Sigmoid colon (tissue), 4 donors: ENCODE data around the gene FCER2.

Source experiments
- CTCF ChIP-seq, 4 experiments: fragments of 450-650 bp in 3 of 4; fragments of 200-600 bp in 1 of 4; IDR thresholded peaks; one replicate each; pipeline ENCODE4 v1.5.1; 2016 to 2019; ENCODE audit warnings: antibody characterized with exemption in 4 of 4, mild to moderate bottlenecking in 3 of 4, moderate library complexity in 2 of 4
- EP300 ChIP-seq, 4 donors: sonication (generic); formaldehyde crosslinking; IDR thresholded peaks; one replicate each; pipeline ENCODE4 v1.6.1; 2017; ENCODE audit warnings: antibody characterized with exemption in 4 of 4
- POLR2A ChIP-seq, 2 donors: fragments of 450-650 bp; IDR thresholded peaks; one replicate each; pipeline ENCODE4 v1.6.1; 2016; ENCODE audit warnings: antibody characterized with exemption in 2 of 2, mild to moderate bottlenecking in 2 of 2, moderate library complexity in 2 of 2

DNA sequence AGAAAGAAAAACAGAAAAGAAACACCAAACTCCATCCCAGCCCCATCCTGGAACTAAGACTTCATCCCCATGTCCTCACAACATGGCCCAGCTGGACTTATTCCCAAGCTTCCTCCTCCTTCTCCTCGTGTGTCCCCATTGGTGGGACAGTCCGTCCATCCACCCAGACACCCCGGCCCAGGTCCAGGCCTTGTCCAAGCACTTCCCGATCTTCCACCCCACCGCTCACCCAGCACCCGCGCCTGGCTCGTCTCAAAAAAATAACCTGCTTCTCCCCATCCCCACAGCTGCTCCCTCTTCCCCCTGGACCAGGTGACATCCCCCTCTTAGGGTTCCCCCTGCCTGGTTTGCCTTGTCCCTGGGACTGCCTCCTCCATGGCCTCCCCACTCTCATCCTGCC lies 1.4 kb upstream of the FCER2 start:
- TF ChIP-seq POLR2A (IDR thresholded peaks at IDR 0.05) (no peak), CTCF (IDR thresholded peaks at IDR 0.05) (no peak), EP300 (IDR thresholded peaks at IDR 0.05) (no peak)
